NCI-H1417 (cell line): ENCODE measurements around the gene HOXD12.

Source experiments
- DNase-seq, 3 experiments: peaks; one replicate each; lab custom pipeline; 2025; lab: John Stamatoyannopoulos, UW

HOXD12 gene, protein sequence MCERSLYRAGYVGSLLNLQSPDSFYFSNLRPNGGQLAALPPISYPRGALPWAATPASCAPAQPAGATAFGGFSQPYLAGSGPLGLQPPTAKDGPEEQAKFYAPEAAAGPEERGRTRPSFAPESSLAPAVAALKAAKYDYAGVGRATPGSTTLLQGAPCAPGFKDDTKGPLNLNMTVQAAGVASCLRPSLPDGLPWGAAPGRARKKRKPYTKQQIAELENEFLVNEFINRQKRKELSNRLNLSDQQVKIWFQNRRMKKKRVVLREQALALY

DNA sequence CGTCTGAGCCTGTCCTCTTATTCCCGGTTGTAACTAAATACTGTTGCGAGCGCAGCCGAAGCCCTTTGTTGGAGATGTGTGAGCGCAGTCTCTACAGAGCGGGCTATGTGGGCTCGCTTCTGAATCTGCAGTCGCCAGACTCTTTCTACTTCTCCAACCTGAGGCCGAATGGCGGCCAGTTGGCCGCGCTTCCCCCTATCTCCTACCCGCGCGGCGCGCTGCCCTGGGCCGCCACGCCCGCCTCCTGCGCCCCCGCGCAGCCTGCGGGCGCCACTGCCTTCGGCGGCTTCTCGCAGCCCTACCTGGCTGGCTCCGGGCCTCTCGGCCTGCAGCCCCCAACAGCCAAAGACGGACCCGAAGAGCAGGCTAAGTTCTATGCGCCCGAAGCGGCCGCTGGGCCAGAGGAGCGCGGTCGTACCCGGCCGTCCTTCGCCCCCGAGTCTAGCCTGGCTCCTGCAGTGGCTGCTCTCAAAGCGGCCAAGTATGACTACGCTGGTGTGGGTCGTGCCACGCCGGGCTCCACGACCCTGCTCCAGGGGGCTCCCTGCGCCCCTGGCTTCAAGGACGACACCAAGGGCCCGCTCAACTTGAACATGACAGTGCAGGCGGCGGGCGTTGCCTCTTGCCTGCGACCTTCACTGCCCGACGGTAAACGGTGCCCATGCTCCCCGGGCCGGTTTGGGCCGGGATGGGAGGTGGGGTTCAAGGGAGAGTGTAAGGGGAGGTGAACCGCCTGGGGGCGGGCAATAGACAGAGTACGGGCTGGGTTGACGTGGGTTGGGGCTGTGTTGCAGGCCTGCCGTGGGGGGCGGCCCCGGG is at the start of gene HOXD12:
HOXD12 (plus strand) TSS at position 68 of the 819 bp plus-strand sequence; CDS start at position 75, 7 bp downstream.
- DNase-seq = no peak

DNA sequence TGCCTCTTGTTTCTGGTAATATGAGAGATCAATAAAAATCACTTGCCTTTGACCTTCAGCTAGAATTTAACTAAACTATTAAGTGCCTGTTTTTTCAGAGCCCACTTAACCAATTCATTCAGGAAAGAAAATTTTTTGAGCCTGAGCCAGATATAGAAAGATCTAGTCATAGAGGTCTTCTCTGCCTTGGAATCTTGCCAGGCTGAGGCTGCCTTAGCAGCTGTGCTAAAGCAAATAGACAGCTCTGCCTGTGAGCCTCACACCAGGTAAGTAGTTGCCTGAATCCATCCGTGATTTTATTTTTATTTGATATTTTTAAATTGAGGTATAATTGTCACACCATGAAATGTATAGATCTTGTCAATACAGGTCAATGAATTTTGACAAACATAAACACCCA is 43.2 kb upstream of the HOXD12 start:
- DNase-seq = peak; percentile 51 to 89 (median 52)

DNA sequence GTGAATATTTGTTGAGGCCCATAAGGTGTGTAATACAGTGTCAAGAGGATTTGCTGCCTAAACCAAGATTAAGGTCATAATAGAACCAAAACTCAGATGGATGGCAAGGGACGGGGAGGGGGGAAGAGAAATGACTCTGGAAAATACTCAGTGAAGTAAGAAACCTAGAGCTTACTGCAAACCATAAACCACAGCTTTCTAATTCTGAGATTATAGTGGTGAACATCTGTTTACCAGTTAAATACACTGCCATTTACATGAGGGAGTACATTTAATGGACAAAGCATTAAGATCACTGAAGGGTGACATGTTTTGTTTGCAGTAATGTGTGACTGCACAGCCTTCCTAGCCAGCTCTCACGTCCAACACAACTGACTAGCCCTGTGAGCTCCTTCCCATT is 35.6 kb upstream of the HOXD12 start:
- DNase-seq = peak; percentile 5 to 51 (median 5)

DNA sequence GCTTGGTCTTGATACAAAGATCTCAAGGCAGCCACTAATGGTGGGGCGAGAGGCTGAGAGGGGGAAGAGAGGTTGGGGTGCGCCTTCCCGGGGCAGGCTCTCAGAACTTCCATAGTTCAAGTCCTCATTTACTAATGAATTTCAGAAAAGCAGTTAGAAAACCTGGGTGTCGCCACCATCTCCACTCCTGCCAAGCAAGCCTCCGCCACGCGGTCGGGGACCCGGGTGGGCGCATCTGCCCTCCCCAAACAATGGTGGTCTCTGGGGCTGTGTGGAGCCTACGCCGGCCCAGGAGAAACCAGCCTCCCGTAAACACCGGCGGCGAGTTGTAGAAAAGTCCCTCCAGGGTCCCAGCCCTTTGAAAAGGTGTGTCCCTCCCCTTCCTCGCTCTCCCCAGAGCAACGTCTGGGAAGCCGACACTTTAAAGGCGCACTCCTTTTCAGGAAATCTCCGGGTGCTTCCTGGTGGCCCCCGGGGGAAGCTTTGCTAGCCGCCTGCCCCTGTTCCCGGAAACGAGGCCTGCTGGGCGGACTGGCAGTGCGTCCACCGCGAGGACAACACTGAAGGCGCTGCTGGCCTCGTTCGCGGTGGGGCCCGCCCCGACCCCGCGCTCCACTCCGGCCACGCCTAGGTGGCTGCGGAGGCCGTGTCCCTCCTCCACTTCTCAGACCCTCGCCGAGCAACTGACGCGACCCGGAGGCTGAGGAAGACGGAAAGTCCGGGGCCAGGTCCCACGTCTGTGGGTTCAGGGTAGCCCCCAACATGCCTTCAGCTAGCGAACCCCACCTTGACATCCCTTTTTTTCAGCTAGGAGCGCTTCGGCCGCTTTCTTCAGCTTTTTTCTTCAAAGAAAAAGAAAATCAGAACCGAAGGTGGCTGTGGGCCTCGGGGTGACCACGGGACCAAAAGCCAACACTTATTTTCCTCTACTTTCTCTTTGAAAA is 32.7 kb upstream of the HOXD12 start:
- no peak for DNase-seq

DNA sequence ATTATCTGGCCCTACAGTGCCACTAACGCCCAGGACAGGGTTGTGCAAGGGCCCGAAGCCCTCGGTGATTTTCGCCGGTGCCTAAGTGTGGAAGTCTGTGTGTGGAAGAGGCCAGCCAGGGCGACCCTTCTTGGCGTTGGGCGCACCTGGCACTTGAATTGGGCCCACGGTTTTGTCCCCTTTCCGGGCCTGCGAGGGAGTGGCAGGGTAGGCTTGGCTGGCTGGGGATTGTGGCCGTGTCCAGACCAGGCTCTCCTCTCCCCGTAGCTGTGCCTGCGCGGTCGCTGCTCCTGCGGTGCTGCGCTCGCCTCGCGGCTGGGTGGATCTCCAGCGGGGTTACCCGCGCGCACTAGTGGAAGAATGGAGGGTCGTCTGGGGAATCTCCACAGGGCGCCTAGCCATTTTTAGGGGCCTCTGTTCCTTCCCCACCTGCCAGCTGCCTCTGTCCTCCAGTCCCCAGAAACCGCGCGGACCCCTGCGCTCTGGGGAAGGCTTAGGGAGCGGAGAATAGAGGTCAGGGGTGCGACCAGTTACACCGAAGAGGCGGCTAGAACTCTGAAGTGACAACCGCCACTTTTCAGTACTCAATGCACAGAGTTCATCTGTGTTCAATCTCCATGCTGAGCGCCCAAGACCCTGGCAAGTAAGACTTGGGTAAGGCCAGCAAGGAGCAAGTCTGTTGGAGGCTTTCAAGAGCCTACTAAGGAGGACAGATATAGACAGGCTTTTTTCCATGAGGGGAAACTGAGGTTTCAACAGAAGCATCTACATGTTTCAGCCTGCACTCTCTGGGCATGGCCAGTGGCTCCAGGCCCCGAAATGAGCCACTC is 31.8 kb upstream of the HOXD12 start:
- no peak for DNase-seq

DNA sequence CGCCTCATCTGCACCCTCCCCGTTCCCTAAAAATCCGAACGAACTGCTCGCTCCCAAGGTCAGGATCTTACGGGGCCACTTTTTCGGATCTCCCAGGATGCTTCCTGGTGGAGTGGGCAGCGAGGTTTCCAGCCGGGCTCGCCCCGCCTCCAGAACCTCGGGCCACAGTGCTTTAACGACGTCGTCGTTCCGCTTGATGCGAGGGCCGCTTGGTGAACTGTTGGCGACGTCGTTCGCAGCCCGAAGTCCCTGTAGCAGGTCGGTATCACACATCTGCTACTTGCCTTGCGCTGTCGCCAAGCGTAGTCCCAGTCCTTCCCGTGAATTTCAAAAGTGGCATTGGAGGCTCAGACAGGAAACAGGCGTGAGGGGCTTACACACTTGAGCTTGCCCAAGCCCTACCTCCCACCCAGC is 31.2 kb upstream of the HOXD12 start:
- no peak for DNase-seq

DNA sequence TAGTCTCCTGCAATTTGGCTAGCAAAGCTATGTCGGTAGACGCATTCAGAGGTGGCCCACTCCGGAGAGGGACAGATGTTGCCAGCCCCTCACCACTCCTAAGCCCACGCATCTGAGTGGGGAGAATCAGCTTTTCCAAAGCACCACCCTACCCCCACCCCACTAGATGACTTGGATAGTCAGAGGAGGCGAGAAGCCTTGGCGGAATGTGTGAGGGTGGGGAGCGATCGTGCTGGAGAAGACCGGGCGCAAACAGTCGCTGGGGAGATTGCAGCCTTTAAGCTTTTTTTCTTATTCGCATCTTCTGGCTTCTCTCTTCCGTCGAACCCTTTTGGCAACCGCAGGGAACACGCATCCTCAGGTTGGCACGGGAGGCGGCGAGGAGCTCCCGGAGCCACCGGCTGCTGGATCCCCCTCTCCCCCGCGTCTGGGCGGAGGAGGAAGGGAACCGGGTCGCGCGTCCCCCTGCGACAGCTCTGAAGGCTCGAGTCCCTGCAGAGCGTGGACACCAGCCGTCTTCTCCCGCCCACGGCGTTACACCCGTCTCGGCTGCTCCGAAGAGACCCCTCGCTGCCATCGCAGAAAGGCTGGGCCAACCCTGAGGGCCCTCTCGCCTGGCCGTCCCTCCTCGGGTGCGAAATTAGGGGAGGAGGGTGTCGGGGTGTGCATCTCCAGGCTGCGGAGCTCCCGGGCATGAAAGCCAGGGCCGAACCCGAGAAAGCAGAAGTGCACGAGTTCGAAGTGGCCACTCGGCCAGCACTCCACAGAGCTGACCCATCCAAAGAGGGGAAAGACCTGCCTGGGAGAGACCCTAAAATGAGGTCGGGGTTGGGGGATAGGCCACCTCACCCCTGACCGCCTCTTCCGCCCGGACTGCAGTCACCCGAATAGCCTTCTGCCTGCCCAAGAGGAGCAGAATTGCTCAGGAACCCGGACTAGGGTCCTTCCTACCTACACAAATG is 28.0 kb upstream of the HOXD12 start:
- DNase-seq = no peak

DNA sequence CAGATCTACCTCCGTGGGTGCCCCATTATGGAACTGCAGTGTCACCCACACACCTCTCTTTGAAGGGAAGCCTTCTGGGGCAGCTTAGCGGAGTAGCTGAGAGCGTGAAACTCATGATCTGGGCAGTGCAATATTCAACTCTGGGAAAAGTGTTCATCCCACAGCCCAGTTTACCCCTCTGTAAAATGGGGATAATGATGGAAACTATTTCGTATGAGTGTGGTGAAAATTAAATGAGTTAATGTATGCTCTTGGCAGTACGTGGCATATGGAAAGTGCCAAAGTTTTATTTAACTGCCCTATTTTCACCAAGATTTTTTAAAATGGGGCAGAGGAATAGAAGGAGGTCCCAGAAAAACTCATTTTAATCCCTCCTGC is 27.3 kb upstream of the HOXD12 start:
- no peak for DNase-seq

DNA sequence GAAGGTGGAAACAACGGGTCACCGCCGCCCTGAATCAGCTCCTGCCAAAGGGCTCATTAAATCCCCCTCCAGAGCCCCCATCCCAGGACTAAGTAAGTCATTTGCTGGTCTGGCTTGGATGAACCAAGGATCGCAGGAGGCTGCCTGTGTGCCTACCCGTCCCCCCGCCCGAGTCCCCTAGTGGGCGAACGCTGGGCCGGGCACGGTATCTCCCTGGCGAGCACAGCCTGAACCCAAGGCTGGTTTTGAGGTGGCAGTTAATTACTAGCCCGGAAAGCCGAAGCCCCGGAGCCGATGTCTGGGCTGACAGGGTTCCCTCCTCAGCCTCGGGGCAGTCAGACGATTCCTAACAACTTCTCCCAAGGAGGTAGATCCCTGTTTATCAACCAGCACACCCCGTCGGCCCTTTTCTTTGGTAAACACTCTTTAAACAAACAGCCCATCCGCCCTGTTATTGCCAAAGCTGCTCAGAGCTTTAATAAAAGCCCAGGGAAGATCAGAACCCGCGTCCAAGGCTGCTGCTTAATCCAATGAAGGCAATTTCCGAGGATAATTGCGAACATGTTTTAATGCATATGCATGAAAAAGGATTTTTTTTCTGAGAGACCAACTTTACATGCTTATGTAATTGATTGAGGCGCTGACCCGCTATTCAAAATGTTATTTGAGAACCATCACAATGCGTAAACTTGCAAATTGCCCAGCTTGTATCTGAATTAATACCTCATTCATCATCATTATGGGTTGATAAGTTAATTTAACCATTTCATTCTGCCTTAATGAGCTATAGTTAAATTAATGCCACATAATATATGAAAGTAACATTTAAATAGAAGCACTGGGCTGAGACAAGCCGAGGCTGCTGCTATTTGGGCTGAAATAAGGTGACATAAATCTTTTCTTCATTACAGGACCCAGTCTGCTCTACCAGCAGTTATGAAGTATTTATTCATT is 26.4 kb upstream of the HOXD12 start:
- DNase-seq = peak in 1 of 3 experiments; percentile 17

DNA sequence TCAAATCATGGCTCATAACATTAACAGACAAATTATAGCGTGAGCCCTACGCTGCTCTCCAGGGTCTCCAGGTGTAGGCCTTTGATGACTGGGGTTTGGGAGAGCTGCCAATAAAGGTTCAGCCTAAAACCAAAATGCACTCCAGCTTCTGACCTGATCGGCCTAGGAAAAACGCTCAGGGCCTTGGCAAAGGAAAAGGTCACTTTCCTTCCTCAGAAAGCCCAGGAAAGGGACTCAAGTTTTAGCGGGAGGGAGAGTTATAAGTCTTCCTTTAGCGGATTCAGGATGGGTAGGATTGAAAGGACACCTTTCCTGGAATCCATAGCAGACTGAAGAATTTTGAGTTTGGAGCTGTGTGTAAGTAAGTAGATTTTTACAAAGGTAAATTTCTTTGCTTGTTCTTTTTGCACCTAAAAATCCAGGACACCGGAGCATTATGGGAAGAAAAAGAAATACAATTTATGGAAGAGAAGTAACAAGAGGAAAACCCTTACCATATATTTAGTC is 24.6 kb upstream of the HOXD12 start:
- no peak for DNase-seq

DNA sequence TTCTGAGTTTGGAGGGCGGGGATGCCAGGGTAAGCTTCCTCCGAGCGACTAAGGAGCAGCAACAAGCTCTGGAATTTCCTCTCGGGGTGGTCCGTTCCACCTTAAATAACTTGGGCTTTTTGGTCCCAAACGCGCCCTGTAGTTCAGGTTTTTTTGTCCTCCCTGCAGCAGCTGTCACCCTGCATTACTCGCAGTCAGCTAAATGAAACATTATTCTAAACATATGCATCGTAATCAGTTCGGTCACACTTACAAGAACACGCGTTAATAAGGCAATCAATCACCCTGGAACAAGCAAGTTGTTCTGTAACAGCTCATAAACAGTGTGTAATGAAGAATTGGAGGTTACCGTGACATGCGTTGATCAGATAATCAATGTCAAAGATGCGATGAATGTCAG is 24.1 kb upstream of the HOXD12 start:
- no peak for DNase-seq

DNA sequence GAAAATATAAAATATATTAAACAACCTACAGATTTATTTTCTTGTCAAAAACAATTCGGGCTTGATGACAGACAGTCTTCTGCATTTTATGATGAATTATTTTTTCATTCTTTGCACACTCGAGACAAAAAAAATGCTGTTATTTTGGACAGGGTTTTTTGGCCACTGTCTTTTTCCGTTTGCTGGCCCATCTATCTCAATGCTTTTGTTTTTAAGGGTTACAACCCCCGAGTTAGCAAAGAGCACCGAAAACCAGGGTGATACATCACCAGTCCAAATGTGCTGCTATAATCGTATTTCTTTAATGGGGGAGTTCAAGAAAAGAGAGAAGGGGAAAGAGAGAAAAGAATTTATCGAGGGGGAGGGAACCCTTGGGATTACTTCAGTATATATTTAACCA is 23.5 kb upstream of the HOXD12 start:
- no peak for DNase-seq

DNA sequence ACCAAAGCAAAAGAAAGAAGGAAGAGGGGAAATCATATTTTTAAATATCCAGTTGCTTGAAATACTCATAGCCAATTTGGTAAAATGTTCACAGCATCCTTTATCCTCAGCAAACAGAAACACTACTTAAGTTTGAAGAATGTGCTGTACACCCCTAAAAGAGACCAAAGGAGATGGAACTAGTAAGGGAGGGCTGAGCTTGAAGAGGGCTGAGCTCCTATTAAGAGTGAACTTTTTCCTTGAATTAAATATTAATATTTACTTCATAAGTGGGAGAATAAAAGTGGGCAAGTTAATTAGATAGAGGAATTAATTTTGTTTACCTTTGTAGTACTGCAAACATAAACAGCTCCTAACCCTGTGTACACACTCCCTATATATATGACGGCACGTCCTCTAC is 22.8 kb upstream of the HOXD12 start:
- no peak for DNase-seq

DNA sequence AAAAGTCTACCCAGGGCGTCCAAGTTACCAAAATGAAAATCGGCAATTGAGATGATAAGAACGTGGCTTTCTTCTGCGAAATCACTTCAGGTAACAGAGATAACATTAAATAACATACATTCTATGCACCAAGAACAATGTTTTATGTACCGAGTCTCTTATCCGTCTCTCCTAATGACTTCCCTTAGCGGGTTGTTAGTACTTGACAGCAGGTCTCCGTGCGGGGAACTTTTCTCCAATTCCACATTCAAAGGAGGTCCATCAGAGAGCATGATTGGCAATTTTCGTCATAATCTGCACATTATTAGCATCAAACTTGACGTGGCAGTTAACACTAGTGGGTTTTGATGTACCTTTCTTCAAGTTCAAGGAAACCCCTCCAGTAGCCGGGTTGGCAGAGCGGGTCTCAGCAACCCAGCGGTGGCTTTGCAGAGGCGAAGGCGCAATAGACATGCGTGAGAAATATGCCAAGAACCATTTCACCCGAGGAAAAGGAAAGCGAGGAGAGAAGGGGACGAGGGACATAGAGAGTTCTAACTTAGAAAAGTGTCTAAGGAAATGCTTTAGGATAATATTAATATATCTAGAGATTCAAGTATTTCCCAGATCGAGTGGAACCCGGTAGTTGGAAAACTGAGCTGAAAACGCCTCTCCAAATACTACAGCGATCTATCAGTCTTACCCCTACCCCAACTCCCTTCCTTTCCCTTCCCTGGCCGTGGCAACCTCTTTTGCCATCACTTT is 20.9 kb upstream of the HOXD12 start:
- DNase-seq = peak; percentile 36 to 69 (median 65)

DNA sequence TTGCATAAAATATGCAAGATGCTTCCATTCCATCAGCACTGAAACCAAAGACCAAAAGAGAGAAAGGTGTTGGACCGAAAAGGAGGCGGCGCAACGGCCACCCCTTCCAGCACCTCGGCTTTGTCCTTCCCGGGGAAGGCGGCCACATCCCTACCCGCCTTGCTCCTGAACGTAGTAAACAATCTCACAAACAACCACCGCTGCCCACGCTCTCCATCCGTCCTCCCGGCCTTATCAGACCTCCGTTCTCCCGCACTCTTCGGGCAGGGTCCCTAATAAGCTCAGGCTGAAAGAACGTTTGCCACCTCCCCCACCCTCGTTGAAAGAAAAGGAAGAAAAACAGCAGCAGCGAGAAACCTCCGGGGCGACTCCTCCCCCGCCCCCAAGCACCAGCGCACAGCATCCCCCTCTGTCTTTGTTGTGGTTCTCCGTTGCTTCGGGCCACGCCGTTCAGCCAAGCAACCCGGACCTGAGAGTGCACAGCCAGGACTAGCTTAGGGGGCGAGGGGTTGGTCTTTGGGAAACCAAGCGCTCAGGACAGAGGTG is 20.2 kb upstream of the HOXD12 start:
- peak; percentile 50 to 93 (median 85) for DNase-seq

DNA sequence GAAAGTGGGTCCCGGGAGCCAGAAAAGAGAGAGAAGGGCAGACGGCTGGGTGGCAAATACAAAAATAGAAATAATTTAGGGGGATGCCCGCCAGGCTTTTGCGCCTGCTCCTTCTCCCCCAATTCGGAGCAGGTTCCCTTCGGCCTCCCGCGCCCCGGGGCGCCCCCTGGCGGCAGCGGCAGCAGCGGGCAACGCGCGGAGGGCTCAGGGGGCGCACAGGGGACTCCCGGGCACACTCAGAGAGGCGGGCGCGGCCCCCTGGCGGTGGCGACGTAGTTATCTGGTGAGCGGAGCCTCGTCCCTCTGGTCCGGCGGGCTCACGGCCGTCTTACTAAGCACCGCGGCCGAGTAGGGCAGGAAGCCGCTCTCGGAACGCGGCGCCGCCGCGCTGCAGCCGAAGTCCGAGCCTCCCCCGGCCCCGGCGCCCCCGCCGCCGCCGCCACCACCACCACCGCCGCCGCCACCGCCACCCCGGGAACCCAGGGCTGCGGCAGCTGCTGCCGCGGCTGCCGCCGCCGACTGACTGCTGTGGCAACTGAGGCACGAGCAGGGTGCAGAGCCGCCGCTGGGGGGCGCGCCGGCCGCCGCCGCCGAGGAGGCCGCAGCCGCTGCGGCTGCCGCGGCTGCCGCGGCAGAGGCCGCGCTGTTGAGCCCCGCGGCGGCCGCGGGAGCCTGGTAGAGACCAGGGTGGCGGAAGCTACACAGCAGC is 19.6 kb upstream of the HOXD12 start:
- peak; percentile 76 to 93 (median 87) for DNase-seq
